Lung microvascular endothelial cell (primary cell): Measurements from ENCODE around the gene ZBTB21. TPM values are rescaled to one million over a fixed set of nuclear protein-coding genes. Genes with fewer than 3 reads are reported as not detected.
"Not testable (repeated sequence)": the region's sequence is repeated elsewhere in the genome, so short reads cannot be mapped to it uniquely, and the experiment has no call there.

Experiments used
- DNase-seq, 2 donors: peaks; one replicate each; pipeline versions ENCODE4 v3.0.0 to v3.0.0-alpha.2; 2010; ENCODE audit warnings: low read depth in 2 of 2
- total RNA-seq: library from RNA; depleted of rRNA; stranded (reverse); fragments of >200 nt; gene quantifications from 2 replicates; pipeline ENCODE4 v1.2.1, GENCODE V29; 2014

ZBTB21 gene
- total RNA-seq, 1 donor from 2014 or later, result 3.0 TPM

- no peak for DNase-seq
Observed at GRCh38 chr21:41995577-41995976, 14.6 kb downstream of the ZBTB21 start.

- not testable (repeated sequence) for DNase-seq
Observed at GRCh38 chr21:41994613-41995012, 15.5 kb downstream of the ZBTB21 start.

GRCh38 chr21:41993744-41994143 lies 16.4 kb downstream of the ZBTB21 start:
- DNase-seq, result peak in 1 of 2 donors; percentile 70

GRCh38 chr21:41992576-41992975 lies 17.6 kb downstream of the ZBTB21 start:
- DNase-seq, result no peak

GRCh38 chr21:41991659-41992058 lies 18.5 kb downstream of the ZBTB21 start:
- no peak for DNase-seq

- no peak for DNase-seq
Observed at GRCh38 chr21:41989698-41990097, 20.5 kb downstream of the ZBTB21 start.

GRCh38 chr21:41987310-41987709 lies 22.9 kb downstream of the ZBTB21 start:
- DNase-seq, result no peak

- DNase-seq, result no peak
Observed at GRCh38 chr21:41985662-41986416, 24.3 kb downstream of the ZBTB21 start.

GRCh38 chr21:41983229-41983628 lies 26.9 kb downstream of the ZBTB21 start:
- no peak for DNase-seq

GRCh38 chr21:41980561-41980960 lies 29.6 kb downstream of the ZBTB21 start:
- no peak for DNase-seq

- DNase-seq, result no peak
Observed at GRCh38 chr21:41979751-41980369, 30.3 kb downstream of the ZBTB21 start.

GRCh38 chr21:41979335-41979734 lies 30.8 kb downstream of the ZBTB21 start:
- no peak for DNase-seq

GRCh38 chr21:41977034-41977950 lies 32.9 kb downstream of the ZBTB21 start:
- DNase-seq, result no peak

- no peak for DNase-seq
Observed at GRCh38 chr21:41976611-41977010, 33.5 kb downstream of the ZBTB21 start.

GRCh38 chr21:41975391-41976272 lies 34.5 kb downstream of the ZBTB21 start:
- DNase-seq, result no peak

GRCh38 chr21:41974752-41975053 lies 35.5 kb downstream of the ZBTB21 start:
- no peak for DNase-seq

- DNase-seq, result peak in 1 of 2 donors; percentile 38
Observed at GRCh38 chr21:41973861-41974751, 36.1 kb downstream of the ZBTB21 start.

GRCh38 chr21:41973427-41973831 lies 36.7 kb downstream of the ZBTB21 start:
- DNase-seq, result no peak

GRCh38 chr21:41972511-41973205 lies 37.5 kb downstream of the ZBTB21 start:
- no peak for DNase-seq

- DNase-seq, result no peak
Observed at GRCh38 chr21:41971891-41972290, 38.3 kb downstream of the ZBTB21 start.
